ENCODE data around the gene FNBP1L.

FNBP1L gene

GRCh38 chr1:93595743-93596142 is 147.8 kb downstream of the FNBP1L start:
- DNase-seq: no peak

GRCh38 chr1:93596329-93597089 is 148.6 kb downstream of the FNBP1L start:
- DNase-seq: no peak

- peak; percentile 65 for DNase-seq
Measured at GRCh38 chr1:93597709-93598108, 149.8 kb downstream of the FNBP1L start.

- no peak for DNase-seq
Measured at GRCh38 chr1:93598396-93598795, 150.5 kb downstream of the FNBP1L start.

GRCh38 chr1:93598861-93599439 is 151.0 kb downstream of the FNBP1L start:
- no peak for DNase-seq

- no peak for DNase-seq
Measured at GRCh38 chr1:93599479-93599878, 151.6 kb downstream of the FNBP1L start.

- DNase-seq: no peak
Measured at GRCh38 chr1:93600663-93601062, 152.7 kb downstream of the FNBP1L start.

GRCh38 chr1:93601686-93602085 is 153.8 kb downstream of the FNBP1L start:
- no peak for DNase-seq

- DNase-seq: no peak
Measured at GRCh38 chr1:93602101-93602500, 154.2 kb downstream of the FNBP1L start.

- DNase-seq: no peak
Measured at GRCh38 chr1:93603106-93603505, 155.2 kb downstream of the FNBP1L start.

GRCh38 chr1:93603601-93604000 is 155.7 kb downstream of the FNBP1L start:
- DNase-seq: no peak

All from DMS 273 treated with DMSO at 0.1 percent for 48 hours (cell line).